CD4-positive, alpha-beta T cell treated with Interleukin-15 for 4 hours (primary cell): ENCODE results near the gene MPDU1.

ENCODE experiments used
- DNase-seq: peaks from one replicate; pipeline ENCODE4 v3.0.0-alpha.2; 2020; ENCODE audit warnings: low spot score

MPDU1 gene

GRCh38 chr17:7583253-7584109 lies at the start of gene MPDU1:
MPDU1 (plus strand) TSS chr17:7583852; CDS start chr17:7583863, 11 bp downstream.
- peak; percentile 96 for DNase-seq

GRCh38 chr17:7538050-7538449 lies 45.6 kb upstream of the MPDU1 start:
- DNase-seq, result no peak

GRCh38 chr17:7538891-7539545 lies 44.6 kb upstream of the MPDU1 start:
- no peak for DNase-seq

GRCh38 chr17:7541074-7541621 lies 42.5 kb upstream of the MPDU1 start:
- no peak for DNase-seq

- no peak for DNase-seq
Measured at GRCh38 chr17:7544911-7545310, 38.7 kb upstream of the MPDU1 start.

GRCh38 chr17:7548585-7549400 lies 34.9 kb upstream of the MPDU1 start, which contains the start of gene TNFSF12:
TNFSF12 (plus strand) TSS chr17:7549058; CDS start chr17:7549154, 96 bp downstream.
- DNase-seq, result peak; percentile 53

- peak; percentile 68 for DNase-seq
Measured at GRCh38 chr17:7549401-7550055, 34.1 kb upstream of the MPDU1 start.

GRCh38 chr17:7550344-7550743 lies 33.3 kb upstream of the MPDU1 start:
- DNase-seq, result no peak

GRCh38 chr17:7551396-7551795 lies 32.3 kb upstream of the MPDU1 start:
- no peak for DNase-seq

GRCh38 chr17:7552621-7553051 lies 31.0 kb upstream of the MPDU1 start:
- peak; percentile 73 for DNase-seq

- DNase-seq, result no peak
Measured at GRCh38 chr17:7553356-7553755, 30.3 kb upstream of the MPDU1 start.

GRCh38 chr17:7555320-7555948 lies 28.2 kb upstream of the MPDU1 start:
- no peak for DNase-seq

GRCh38 chr17:7556627-7557026 lies 27.0 kb upstream of the MPDU1 start:
- no peak for DNase-seq

GRCh38 chr17:7557147-7557764 lies 26.4 kb upstream of the MPDU1 start:
- no peak for DNase-seq

GRCh38 chr17:7557775-7558543 lies 25.7 kb upstream of the MPDU1 start:
- DNase-seq, result no peak

GRCh38 chr17:7558544-7559319 lies 24.9 kb upstream of the MPDU1 start, which contains the start of gene TNFSF13:
TNFSF13 (plus strand) TSS chr17:7558750; CDS start chr17:7559040, 290 bp downstream.
- no peak for DNase-seq

- no peak for DNase-seq
Measured at GRCh38 chr17:7559320-7560171, 24.1 kb upstream of the MPDU1 start.
